OCI-LY7 (cell line): ENCODE measurements around the gene DNAJC1.

Experiments used
- CTCF ChIP-seq: fragments of 200-600 bp; sonication (generic); conservative IDR thresholded peaks from 2 replicates; pipeline ENCODE4 v1.5.1; 2014; ENCODE audit warnings: mild to moderate bottlenecking, antibody characterized with exemption, low read length, moderate library complexity, mixed read lengths
- EZH2phosphoT487 ChIP-seq: fragments of 200-600 bp; sonication (generic); IDR thresholded peaks from 2 replicates; pipeline ENCODE4 v1.6.1; 2018; ENCODE audit warnings: low read depth, borderline replicate concordance, mild to moderate bottlenecking, mixed run types, antibody characterized with exemption, low read length, moderate library complexity, mixed read lengths

- no peak for TF ChIP-seq CTCF
- TF ChIP-seq EZH2phosphoT487 = no peak
These were observed 244.3 kb downstream of the DNAJC1 start for GRCh38 chr10:21759232-21759631.
